A673 (cell line): ENCODE results near the gene AP3S2. TPM values are rescaled to one million over a fixed set of nuclear protein-coding genes. Genes with fewer than 3 reads are reported as not detected.
"Not testable (repeated sequence)": the region's sequence is repeated elsewhere in the genome, so short reads cannot be mapped to it uniquely, and the experiment has no call there.

ENCODE experiments used
- BruUV-seq: library from RNA; stranded (reverse); fragments of 400-500 nt; replicated peaks from 2 replicates; lab custom pipeline; 2021; lab: Mats Ljungman, UMichigan
- CTCF ChIA-PET: fragments of 300-600 bp; sonication (Branson Sonifier 250); formaldehyde crosslinking; loops from one replicate; lab custom pipeline; 2022; ENCODE audit warnings: antibody characterized with exemption; lab: Charles Lee
- POLR2A ChIA-PET: fragments of 300-600 bp; sonication (Branson Sonifier 250); formaldehyde crosslinking; loops from one replicate; lab custom pipeline; 2022; ENCODE audit warnings: antibody characterized with exemption; ENCODE audit not compliant: low non-redundant PET; lab: Charles Lee
- DNase-seq: peaks from one replicate; pipeline ENCODE4 v3.0.0-alpha.2; 2015; ENCODE audit warnings: low spot score
- H3K27ac ChIP-seq: fragments of 200-600 bp; sonication (generic); 2 replicates; pipeline ENCODE4 v1.5.1; 2016; ENCODE audit warnings: mixed run types, low read depth, mild to moderate bottlenecking, mixed read lengths, antibody characterized with exemption, low read length; ENCODE audit not compliant: poor library complexity, severe bottlenecking
- H3K27me3 ChIP-seq: fragments of 200-600 bp; sonication (generic); replicated peaks from 2 replicates; pipeline ENCODE4 v1.6.1; 2017; ENCODE audit warnings: mixed run types, low read depth, mild to moderate bottlenecking, mixed read lengths, antibody characterized with exemption, low read length; ENCODE audit not compliant: insufficient read depth, poor library complexity
- H3K36me3 ChIP-seq: fragments of 200-600 bp; sonication (generic); 2 replicates; pipeline ENCODE4 v1.6.1; 2016; ENCODE audit warnings: mixed run types, mild to moderate bottlenecking, mixed read lengths, antibody characterized with exemption, low read length; ENCODE audit not compliant: insufficient read depth, poor library complexity, severe bottlenecking
- H3K4me1 ChIP-seq: fragments of 200-600 bp; sonication (generic); 2 replicates; pipeline ENCODE4 v1.6.1; 2017; ENCODE audit warnings: mixed run types, mild to moderate bottlenecking, mixed read lengths, antibody characterized with exemption, low read length; ENCODE audit not compliant: insufficient read depth, poor library complexity, severe bottlenecking
- H3K4me3 ChIP-seq: fragments of 200-600 bp; sonication (generic); 2 replicates; pipeline ENCODE4 v1.5.1; 2016; ENCODE audit warnings: low read depth, mixed run types, mild to moderate bottlenecking, mixed read lengths, low read length; ENCODE audit not compliant: poor library complexity, severe bottlenecking
- H3K9me3 ChIP-seq: fragments of 200-600 bp; sonication (generic); 2 replicates; pipeline ENCODE4 v1.6.1; 2016; ENCODE audit warnings: mixed run types, low read depth, mild to moderate bottlenecking, mixed read lengths, antibody characterized with exemption, low read length; ENCODE audit not compliant: poor library complexity, severe bottlenecking
- CTCF ChIP-seq: fragments of 300-800, 200-600 bp; sonication (generic); conservative IDR thresholded peaks from 2 replicates; pipeline ENCODE4 v1.5.1; 2017; ENCODE audit warnings: low read depth, mild to moderate bottlenecking, antibody characterized with exemption, low read length, moderate library complexity, mixed read lengths
- EZH2 ChIP-seq: fragments of 200-600 bp; sonication (generic); IDR thresholded peaks from 2 replicates; pipeline ENCODE4 v1.6.1; 2017; ENCODE audit warnings: borderline replicate concordance, low read depth, mild to moderate bottlenecking, mixed read lengths, antibody characterized with exemption, low read length; ENCODE audit not compliant: poor library complexity, severe bottlenecking
- intact Hi-C: fragments of 100-400 bp; cut with micrococcal nuclease; formaldehyde crosslinking; loops from one replicate; pipeline ENCODE4 v1.10.0; 2022; ENCODE audit not compliant: unreplicated experiment
- total RNA-seq: library from RNA; stranded (reverse); gene quantifications from 2 replicates; pipeline ENCODE4 v1.2.3, GENCODE V29; 2021

AP3S2 gene
- total RNA-seq, 1 experiment from 2014 or later = 32.0 TPM

DNA sequence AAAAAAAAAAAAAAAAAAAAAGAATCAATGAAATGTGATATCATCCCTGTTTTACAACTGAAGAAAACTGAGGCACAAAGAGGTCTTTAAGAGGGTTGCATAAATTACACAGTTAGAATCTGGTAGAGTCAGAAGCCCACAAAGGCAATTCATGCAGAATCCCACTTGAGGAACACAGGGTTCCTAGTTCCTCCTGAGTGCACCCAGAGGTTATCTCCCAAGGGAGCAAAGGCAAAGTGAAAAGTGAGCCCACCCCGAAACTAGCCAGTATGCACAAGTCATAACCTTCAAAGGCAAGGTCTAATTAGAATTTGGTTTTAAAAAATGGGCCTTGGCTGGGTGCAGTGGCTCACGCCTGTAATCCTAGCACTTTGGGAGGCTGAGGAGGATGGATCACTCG, 37.8 kb downstream of the AP3S2 start:
- Histone ChIP-seq H3K4me1 (no peaks in the 10 kb centered on the region), H3K9me3 (no peaks in the 10 kb centered on the region), H3K27me3 (no peaks in the 10 kb centered on the region), H3K4me3 (no peak overlapping the region), H3K27ac (no peak overlapping the region), H3K36me3 (peaks cover 15% of the 10 kb centered on the region)
- ChIA-PET POLR2A (no interaction called here), CTCF (no interaction called here)
- no TSS peak for BruUV-seq
- no peak for DNase-seq
- TF ChIP-seq CTCF (no peak), EZH2 (no peak)
- intact Hi-C loops = no loop called here

GRCh38 chr15:89854863-89855262, 38.9 kb downstream of the AP3S2 start:
- CTCF ChIA-PET, BruUV-seq, H3K4me1 ChIP-seq, POLR2A ChIA-PET, intact Hi-C loops, H3K4me3 ChIP-seq, H3K27me3 ChIP-seq, H3K9me3 ChIP-seq, DNase-seq, H3K36me3 ChIP-seq, H3K27ac ChIP-seq: not testable (repeated sequence)

- H3K4me3 ChIP-seq = no peak overlapping the region
- intact Hi-C loops = no loop called here
- no TSS peak for BruUV-seq
- no peaks in the 10 kb centered on the region for H3K27me3 ChIP-seq
- ChIA-PET CTCF (no interaction called here), POLR2A (no interaction called here)
- TF ChIP-seq EZH2 = no peak
- TF ChIP-seq CTCF = no peak
- no peaks in the 10 kb centered on the region for H3K4me1 ChIP-seq
- no peaks in the 10 kb centered on the region for H3K9me3 ChIP-seq
- no peak for DNase-seq
- H3K27ac ChIP-seq = no peak overlapping the region
- H3K36me3 ChIP-seq = peaks cover 4% of the 10 kb centered on the region
Observed at GRCh38 chr15:89852342-89852995, 41.3 kb downstream of the AP3S2 start.
